ENCODE results near the gene SKAP2. TPM values are rescaled to one million over a fixed set of nuclear protein-coding genes. Genes with fewer than 3 reads are reported as not detected.

The SKAP2 gene, protein sequence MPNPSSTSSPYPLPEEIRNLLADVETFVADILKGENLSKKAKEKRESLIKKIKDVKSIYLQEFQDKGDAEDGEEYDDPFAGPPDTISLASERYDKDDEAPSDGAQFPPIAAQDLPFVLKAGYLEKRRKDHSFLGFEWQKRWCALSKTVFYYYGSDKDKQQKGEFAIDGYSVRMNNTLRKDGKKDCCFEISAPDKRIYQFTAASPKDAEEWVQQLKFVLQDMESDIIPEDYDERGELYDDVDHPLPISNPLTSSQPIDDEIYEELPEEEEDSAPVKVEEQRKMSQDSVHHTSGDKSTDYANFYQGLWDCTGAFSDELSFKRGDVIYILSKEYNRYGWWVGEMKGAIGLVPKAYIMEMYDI
- 16.8 TPM for polyA plus RNA-seq (2012; ENCODE audit: missing spikeins)

GRCh38 chr7:26864309-26865093 lies at the start of gene SKAP2:
Gene SKAP2, minus strand, starts transcription at chr7:26864590. Its CDS starts 161 bp downstream, at chr7:26864429.
- FAIRE-seq (peak; percentile 100), DNase-seq (ENCODE audit: insufficient read length) (peak; percentile 71)
- TF ChIP-seq POLR2AphosphoS5 (IDR thresholded peaks at IDR 0.05; ENCODE audit: low read depth, low read length) (peak; percentile 91), POLR2A (IDR thresholded peaks at IDR 0.05; ENCODE audit: low read depth, low read length) (peak; percentile 91), TAF1 (IDR thresholded peaks at IDR 0.05; ENCODE audit: borderline replicate concordance, low read depth, low read length) (0 out of 2 replicates have a peak, but pooled peaks have one; percentile 15)

- FAIRE-seq = no peak
- no peak for TF ChIP-seq POLR2AphosphoS5 (IDR thresholded peaks at IDR 0.05; ENCODE audit: low read depth, low read length)
- no peak for TF ChIP-seq POLR2A (IDR thresholded peaks at IDR 0.05; ENCODE audit: low read depth, low read length)
- TF ChIP-seq TAF1 (IDR thresholded peaks at IDR 0.05; ENCODE audit: borderline replicate concordance, low read depth, low read length) = no peak
- no peak for DNase-seq (ENCODE audit: insufficient read length)
These were observed 48.6 kb upstream of the SKAP2 start for GRCh38 chr7:26912933-26913536.

DNA sequence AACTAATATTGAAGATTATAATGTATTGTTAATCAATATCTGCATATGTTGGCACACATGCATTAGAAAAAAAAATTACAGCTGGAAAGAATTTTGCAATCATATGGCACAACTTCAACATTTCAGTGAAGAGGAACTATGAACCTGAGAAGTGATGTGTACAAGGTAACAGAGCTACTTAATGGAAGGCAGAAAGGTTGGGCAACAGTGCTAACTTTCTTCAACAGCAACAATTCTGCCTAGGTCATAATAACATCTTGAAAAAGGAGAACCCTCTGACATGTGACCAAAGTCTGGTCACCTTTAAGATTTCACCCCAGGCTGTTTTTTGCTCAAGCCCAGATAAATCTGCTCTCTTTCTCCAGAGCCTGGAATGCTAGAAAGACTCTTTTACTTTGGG lies 47.9 kb upstream of the SKAP2 start:
- TF ChIP-seq TAF1 (IDR thresholded peaks at IDR 0.05; ENCODE audit: borderline replicate concordance, low read depth, low read length) (no peak), POLR2AphosphoS5 (IDR thresholded peaks at IDR 0.05; ENCODE audit: low read depth, low read length) (no peak), POLR2A (IDR thresholded peaks at IDR 0.05; ENCODE audit: low read depth, low read length) (no peak)
- DNase-seq (ENCODE audit: insufficient read length) (no peak), FAIRE-seq (no peak)

GRCh38 chr7:26910221-26910620 lies 45.8 kb upstream of the SKAP2 start:
- TF ChIP-seq TAF1 (IDR thresholded peaks at IDR 0.05; ENCODE audit: borderline replicate concordance, low read depth, low read length) = no peak
- TF ChIP-seq POLR2AphosphoS5 (IDR thresholded peaks at IDR 0.05; ENCODE audit: low read depth, low read length) = no peak
- no peak for TF ChIP-seq POLR2A (IDR thresholded peaks at IDR 0.05; ENCODE audit: low read depth, low read length)
- DNase-seq (ENCODE audit: insufficient read length) (no peak), FAIRE-seq (no peak)

- DNase-seq (ENCODE audit: insufficient read length) (no peak), FAIRE-seq (no peak)
- TF ChIP-seq POLR2AphosphoS5 (IDR thresholded peaks at IDR 0.05; ENCODE audit: low read depth, low read length) (no peak), TAF1 (IDR thresholded peaks at IDR 0.05; ENCODE audit: borderline replicate concordance, low read depth, low read length) (no peak), POLR2A (IDR thresholded peaks at IDR 0.05; ENCODE audit: low read depth, low read length) (no peak)
These were observed 35.9 kb upstream of the SKAP2 start for GRCh38 chr7:26900251-26900650.

- FAIRE-seq (no peak), DNase-seq (ENCODE audit: insufficient read length) (no peak)
- TF ChIP-seq POLR2AphosphoS5 (IDR thresholded peaks at IDR 0.05; ENCODE audit: low read depth, low read length) (no peak), POLR2A (IDR thresholded peaks at IDR 0.05; ENCODE audit: low read depth, low read length) (no peak), TAF1 (IDR thresholded peaks at IDR 0.05; ENCODE audit: borderline replicate concordance, low read depth, low read length) (no peak)
These were observed 35.1 kb upstream of the SKAP2 start for GRCh38 chr7:26899519-26899918.

- FAIRE-seq (no peak), DNase-seq (ENCODE audit: insufficient read length) (no peak)
- TF ChIP-seq POLR2AphosphoS5 (IDR thresholded peaks at IDR 0.05; ENCODE audit: low read depth, low read length) (no peak), POLR2A (IDR thresholded peaks at IDR 0.05; ENCODE audit: low read depth, low read length) (no peak), TAF1 (IDR thresholded peaks at IDR 0.05; ENCODE audit: borderline replicate concordance, low read depth, low read length) (no peak)
These were observed 34.5 kb upstream of the SKAP2 start for GRCh38 chr7:26898891-26899290.

GRCh38 chr7:26897928-26898327 lies 33.5 kb upstream of the SKAP2 start:
- FAIRE-seq (no peak), DNase-seq (ENCODE audit: insufficient read length) (no peak)
- TF ChIP-seq POLR2AphosphoS5 (IDR thresholded peaks at IDR 0.05; ENCODE audit: low read depth, low read length) = no peak
- TF ChIP-seq TAF1 (IDR thresholded peaks at IDR 0.05; ENCODE audit: borderline replicate concordance, low read depth, low read length) = no peak
- TF ChIP-seq POLR2A (IDR thresholded peaks at IDR 0.05; ENCODE audit: low read depth, low read length) = no peak

DNA sequence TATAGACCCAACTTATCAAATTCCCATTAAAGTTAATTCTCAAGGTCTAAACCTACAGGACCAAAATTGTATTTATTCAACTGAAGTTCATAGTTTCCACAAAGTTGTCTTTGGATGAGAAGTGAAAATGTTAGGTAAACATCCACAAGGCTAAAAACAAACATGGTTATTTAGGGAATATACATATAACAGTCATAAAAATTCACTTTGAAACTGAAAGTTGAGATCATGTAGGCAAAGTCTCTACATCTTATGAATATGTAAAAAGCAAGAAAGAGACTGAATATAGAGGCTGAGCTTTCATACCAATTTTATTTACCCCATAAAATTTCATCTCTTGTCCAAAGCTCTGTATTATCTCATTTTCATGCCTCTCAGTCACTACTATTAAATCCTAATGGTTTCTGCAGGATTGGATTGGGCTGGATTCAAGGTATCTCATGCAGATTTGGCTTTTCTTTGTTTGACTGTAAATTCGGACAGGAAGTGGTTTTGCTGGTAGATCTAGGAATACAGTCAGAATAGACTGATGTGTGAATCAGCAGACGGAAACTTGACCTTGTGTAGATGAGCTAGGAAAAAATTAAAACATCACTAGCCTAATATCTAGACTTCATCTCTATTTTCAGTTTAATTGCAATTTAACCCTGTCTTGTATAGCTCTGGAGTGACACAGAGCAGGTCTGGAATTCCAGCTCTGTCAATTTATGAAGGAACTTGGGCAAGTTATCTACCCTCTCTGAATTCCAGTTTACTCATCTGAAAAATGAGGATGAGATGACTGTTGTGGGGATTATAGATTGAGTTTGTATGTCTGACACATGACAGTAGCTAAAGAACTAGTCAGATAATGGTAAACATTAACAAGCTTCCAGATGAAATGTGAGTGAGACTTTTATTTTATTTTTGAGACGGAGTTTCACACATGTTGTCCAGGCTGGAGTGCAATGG lies 27.3 kb upstream of the SKAP2 start:
- DNase-seq (ENCODE audit: insufficient read length) = no peak
- TF ChIP-seq TAF1 (IDR thresholded peaks at IDR 0.05; ENCODE audit: borderline replicate concordance, low read depth, low read length) = no peak
- FAIRE-seq = no peak

DNA sequence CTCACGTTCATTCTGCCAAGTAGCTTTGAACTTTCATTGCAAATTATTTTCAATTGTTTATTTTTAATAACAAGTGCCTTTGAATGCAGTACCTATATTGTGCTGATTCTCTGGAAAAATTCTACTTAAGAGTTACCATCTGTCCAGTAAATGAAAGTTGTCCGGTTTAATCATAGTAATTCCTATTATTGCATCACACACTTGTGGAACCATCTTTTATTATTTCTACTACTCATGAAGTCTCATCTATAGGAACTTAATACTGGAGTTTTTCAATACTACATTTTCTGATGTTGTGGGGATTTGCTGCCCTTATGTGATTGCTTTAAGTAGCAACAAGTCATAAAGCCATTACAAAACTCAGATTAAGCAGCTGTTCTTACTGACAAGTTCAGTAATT lies 16.5 kb upstream of the SKAP2 start:
- DNase-seq (ENCODE audit: insufficient read length) = no peak
- FAIRE-seq = no peak
- TF ChIP-seq POLR2AphosphoS5 (IDR thresholded peaks at IDR 0.05; ENCODE audit: low read depth, low read length) (no peak), TAF1 (IDR thresholded peaks at IDR 0.05; ENCODE audit: borderline replicate concordance, low read depth, low read length) (no peak)

- DNase-seq (ENCODE audit: insufficient read length) (no peak), FAIRE-seq (no peak)
- no peak for TF ChIP-seq POLR2A (IDR thresholded peaks at IDR 0.05; ENCODE audit: low read depth, low read length)
- no peak for TF ChIP-seq POLR2AphosphoS5 (IDR thresholded peaks at IDR 0.05; ENCODE audit: low read depth, low read length)
- no peak for TF ChIP-seq TAF1 (IDR thresholded peaks at IDR 0.05; ENCODE audit: borderline replicate concordance, low read depth, low read length)
These were observed 15.3 kb upstream of the SKAP2 start for GRCh38 chr7:26879671-26880070.
